K562 (cell line): ENCODE measurements around the gene PPP2R3B. TPM values are rescaled to one million over a fixed set of nuclear protein-coding genes. Genes with fewer than 3 reads are reported as not detected.

ENCODE experiments used
- CAMTA2 ChIP-seq: fragments of 250-450 bp; sonication (Bioruptor Pico); conservative IDR thresholded peaks from 2 replicates; pipeline ENCODE4 v1.5.1; 2022
- CBX1 ChIP-seq: sonication (generic); IDR thresholded peaks from 2 replicates; pipeline ENCODE4 v1.6.1; 2016; ENCODE audit warnings: antibody characterized with exemption, low read depth, mild to moderate bottlenecking
- CHD2 ChIP-seq: IDR thresholded peaks from 2 replicates; pipeline ENCODE4 v1.6.1; 2011; ENCODE audit warnings: low read depth, low read length
- DACH1 ChIP-seq: fragments of 450-650 bp; IDR thresholded peaks from 2 replicates; pipeline ENCODE4 v1.6.1; 2018; ENCODE audit not compliant: partially characterized antibody
- ELK1 ChIP-seq: sonication (generic); formaldehyde crosslinking; IDR thresholded peaks from 2 replicates; pipeline ENCODE4 v1.8.1; 2022; ENCODE audit warnings: missing genetic modification reagents
- GATA2 ChIP-seq: sonication (generic); formaldehyde crosslinking; IDR thresholded peaks from 2 replicates; pipeline ENCODE4 v1.4.0; 2020; ENCODE audit warnings: mild to moderate bottlenecking, missing genetic modification reagents
- HDAC6 ChIP-seq: IDR thresholded peaks from 2 replicates; pipeline ENCODE4 v1.6.1; 2012; ENCODE audit warnings: low read depth, mild to moderate bottlenecking, control low read depth, inconsistent platforms, low read length, moderate library complexity
- NR2C2 ChIP-seq, 2 experiments: fragments of 200-800 bp in 1 of 2; sonication (Bioruptor generic) in 1 of 2; sonication (generic) in 1 of 2; formaldehyde crosslinking in 1 of 2; IDR thresholded peaks; 2 replicates each; pipeline versions ENCODE4 v1.6.1 to v1.8.0; 2016 to 2022; ENCODE audit warnings: mild to moderate bottlenecking in 1 of 2, missing compliant biosample characterization in 1 of 2, missing genetic modification characterization in 1 of 2, missing genetic modification reagents in 1 of 2
- POLR2A ChIP-seq: fragments of 450-650 bp; conservative IDR thresholded peaks from 2 replicates; pipeline ENCODE4 v1.6.1; 2016
- SMAD4 ChIP-seq: fragments of 250-450 bp; sonication (Bioruptor Pico); conservative IDR thresholded peaks from 2 replicates; pipeline ENCODE4 v1.8.0; 2021; ENCODE audit warnings: inconsistent platforms, mild to moderate bottlenecking, moderate library complexity
- TAF9B ChIP-seq: fragments of 450-650 bp; IDR thresholded peaks from 2 replicates; pipeline ENCODE4 v1.6.1; 2018; ENCODE audit warnings: mild to moderate bottlenecking; ENCODE audit not compliant: partially characterized antibody
- TBP ChIP-seq: optimal IDR thresholded peaks from 2 replicates; pipeline ENCODE3; 2011; ENCODE audit warnings: low read depth, low read length, improper control_type of control experiment
- ZNF232 ChIP-seq: sonication (generic); formaldehyde crosslinking; IDR thresholded peaks from 2 replicates; pipeline ENCODE4 v1.8.0; 2022; ENCODE audit warnings: mild to moderate bottlenecking, missing genetic modification reagents
- ZNF398 ChIP-seq: fragments of 250-450 bp; sonication (Bioruptor Pico); IDR thresholded peaks from 2 replicates; pipeline ENCODE4 v1.8.0; 2021; ENCODE audit warnings: moderate library complexity, mild to moderate bottlenecking, inconsistent platforms
- polyA plus RNA-seq, 8 experiments: library from polyadenylated mRNA; depleted of rRNA in 4 of 8; stranded (reverse) in 5 of 8; unstranded in 3 of 8; fragments of >200 nt; fragmentation: Nextera tagmentation in 2 of 8; fragmentation: Illumina TruSeq in 1 of 8; extraction: Ambion mirVana in 2 of 8; extraction: Trizol in 1 of 8; gene quantifications; 2 replicates each; pipeline versions ENCODE4 v1.2.1 to v1.2.3, GENCODE V29; 2011 to 2014; ENCODE audit warnings: inconsistent platforms in 1 of 8, missing spikeins in 1 of 8
- total RNA-seq, 7 experiments: library from RNA; depleted of rRNA in 6 of 7; stranded (reverse); fragments of >200 nt in 6 of 7; fragmentation: Illumina TruSeq in 2 of 7; extraction: Trizol in 2 of 7; gene quantifications; 2 replicates each; pipeline versions ENCODE4 v1.2.1 to v1.2.3, GENCODE V29; 2011 to 2021; ENCODE audit warnings: low replicate concordance in 1 of 7
- TF ChIP-seq, protein P1 (sequence below): fragments of 250-450 bp; sonication (Bioruptor Pico); IDR thresholded peaks from 2 replicates; pipeline ENCODE4 v1.8.0; 2022; ENCODE audit warnings: moderate library complexity, mild to moderate bottlenecking, inconsistent platforms
- TF ChIP-seq, protein P2 (sequence below): sonication (generic); formaldehyde crosslinking; IDR thresholded peaks from 2 replicates; pipeline ENCODE4 v1.8.0; 2023; ENCODE audit warnings: mild to moderate bottlenecking, missing genetic modification reagents
- TF ChIP-seq, protein P3 (sequence below): fragments of 450-650 bp; formaldehyde crosslinking; IDR thresholded peaks from 2 replicates; pipeline ENCODE4 v1.4.0; 2020; ENCODE audit warnings: mild to moderate bottlenecking, moderate library complexity

The PPP2R3B gene
- total and polyA plus RNA-seq, 9 of the 15 experiments (the other 6 are each of a cell fraction or from before 2014, with no cell fraction given): 0.04 to 18.2 (median 8.2) TPM; not detected in 1

DNA sequence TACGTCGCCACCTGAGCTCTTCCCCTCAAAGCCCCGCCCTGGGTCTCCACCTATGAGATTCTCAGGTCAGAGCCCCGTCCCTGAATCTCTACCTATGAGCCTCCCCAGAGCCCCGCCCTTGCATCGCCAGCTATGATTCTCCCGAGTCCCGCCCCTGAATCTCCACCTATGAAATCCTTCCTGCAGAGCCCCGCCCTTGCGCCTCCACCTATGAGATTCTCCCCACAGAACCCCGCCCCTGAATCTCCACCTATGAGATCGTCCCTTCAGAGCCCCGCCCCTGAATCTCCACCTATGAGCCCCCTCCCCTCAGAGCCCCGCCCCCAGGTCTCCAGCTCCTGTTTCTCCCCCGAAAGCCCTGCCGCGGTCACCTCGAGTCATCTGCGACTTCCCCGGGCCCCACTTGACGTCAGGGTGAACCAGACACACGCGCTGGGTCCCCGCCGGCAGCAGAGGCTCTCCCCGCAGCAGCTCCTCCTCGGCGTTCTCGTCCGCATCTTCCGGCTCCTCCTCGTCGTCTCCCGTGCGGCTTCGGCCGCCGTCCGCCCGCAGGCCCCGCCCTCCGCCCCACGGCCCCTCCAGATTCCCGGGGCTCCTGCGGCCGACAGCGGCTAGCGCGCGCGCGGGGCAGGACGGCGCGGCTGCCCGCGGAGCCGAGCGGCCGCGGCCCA, 68.5 kb downstream of the PPP2R3B start (continued):
- TF ChIP-seq, protein P1, sequence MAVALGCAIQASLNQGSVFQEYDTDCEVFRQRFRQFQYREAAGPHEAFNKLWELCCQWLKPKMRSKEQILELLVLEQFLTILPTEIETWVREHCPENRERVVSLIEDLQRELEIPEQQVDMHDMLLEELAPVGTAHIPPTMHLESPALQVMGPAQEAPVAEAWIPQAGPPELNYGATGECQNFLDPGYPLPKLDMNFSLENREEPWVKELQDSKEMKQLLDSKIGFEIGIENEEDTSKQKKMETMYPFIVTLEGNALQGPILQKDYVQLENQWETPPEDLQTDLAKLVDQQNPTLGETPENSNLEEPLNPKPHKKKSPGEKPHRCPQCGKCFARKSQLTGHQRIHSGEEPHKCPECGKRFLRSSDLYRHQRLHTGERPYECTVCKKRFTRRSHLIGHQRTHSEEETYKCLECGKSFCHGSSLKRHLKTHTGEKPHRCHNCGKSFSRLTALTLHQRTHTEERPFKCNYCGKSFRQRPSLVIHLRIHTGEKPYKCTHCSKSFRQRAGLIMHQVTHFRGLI (CRISPR knock-in tag): no peak
- TF ChIP-seq HDAC6: no peak
- TF ChIP-seq NR2C2 (CRISPR knock-in tag; IDR thresholded peaks at IDR 0.05): no peak
- no peak for TF ChIP-seq NR2C2 (tag; IDR thresholded peaks at IDR 0.05)
- no peak for TF ChIP-seq DACH1
- TF ChIP-seq, protein P2, sequence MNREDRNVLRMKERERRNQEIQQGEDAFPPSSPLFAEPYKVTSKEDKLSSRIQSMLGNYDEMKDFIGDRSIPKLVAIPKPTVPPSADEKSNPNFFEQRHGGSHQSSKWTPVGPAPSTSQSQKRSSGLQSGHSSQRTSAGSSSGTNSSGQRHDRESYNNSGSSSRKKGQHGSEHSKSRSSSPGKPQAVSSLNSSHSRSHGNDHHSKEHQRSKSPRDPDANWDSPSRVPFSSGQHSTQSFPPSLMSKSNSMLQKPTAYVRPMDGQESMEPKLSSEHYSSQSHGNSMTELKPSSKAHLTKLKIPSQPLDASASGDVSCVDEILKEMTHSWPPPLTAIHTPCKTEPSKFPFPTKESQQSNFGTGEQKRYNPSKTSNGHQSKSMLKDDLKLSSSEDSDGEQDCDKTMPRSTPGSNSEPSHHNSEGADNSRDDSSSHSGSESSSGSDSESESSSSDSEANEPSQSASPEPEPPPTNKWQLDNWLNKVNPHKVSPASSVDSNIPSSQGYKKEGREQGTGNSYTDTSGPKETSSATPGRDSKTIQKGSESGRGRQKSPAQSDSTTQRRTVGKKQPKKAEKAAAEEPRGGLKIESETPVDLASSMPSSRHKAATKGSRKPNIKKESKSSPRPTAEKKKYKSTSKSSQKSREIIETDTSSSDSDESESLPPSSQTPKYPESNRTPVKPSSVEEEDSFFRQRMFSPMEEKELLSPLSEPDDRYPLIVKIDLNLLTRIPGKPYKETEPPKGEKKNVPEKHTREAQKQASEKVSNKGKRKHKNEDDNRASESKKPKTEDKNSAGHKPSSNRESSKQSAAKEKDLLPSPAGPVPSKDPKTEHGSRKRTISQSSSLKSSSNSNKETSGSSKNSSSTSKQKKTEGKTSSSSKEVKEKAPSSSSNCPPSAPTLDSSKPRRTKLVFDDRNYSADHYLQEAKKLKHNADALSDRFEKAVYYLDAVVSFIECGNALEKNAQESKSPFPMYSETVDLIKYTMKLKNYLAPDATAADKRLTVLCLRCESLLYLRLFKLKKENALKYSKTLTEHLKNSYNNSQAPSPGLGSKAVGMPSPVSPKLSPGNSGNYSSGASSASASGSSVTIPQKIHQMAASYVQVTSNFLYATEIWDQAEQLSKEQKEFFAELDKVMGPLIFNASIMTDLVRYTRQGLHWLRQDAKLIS (CRISPR knock-in tag): 0 out of 2 replicates have a peak, but pooled peaks have one; percentile 37
- no peak for TF ChIP-seq TAF9B
- no peak for TF ChIP-seq CAMTA2 (CRISPR knock-in tag)
- peak; percentile 61; the same call in 1 of the 2 replicates for TF ChIP-seq CHD2
- TF ChIP-seq SMAD4 (CRISPR knock-in tag): 0 out of 2 replicates have a peak, but pooled peaks have one; percentile 34
- no peak for TF ChIP-seq ZNF232
- TF ChIP-seq GATA2 (CRISPR knock-in tag): no peak
- no peak for TF ChIP-seq ELK1
- no peak for TF ChIP-seq ZNF398 (CRISPR knock-in tag)
- peak; percentile 83 for TF ChIP-seq POLR2A
- peak; percentile 54 for TF ChIP-seq TBP
- TF ChIP-seq, protein P3, sequence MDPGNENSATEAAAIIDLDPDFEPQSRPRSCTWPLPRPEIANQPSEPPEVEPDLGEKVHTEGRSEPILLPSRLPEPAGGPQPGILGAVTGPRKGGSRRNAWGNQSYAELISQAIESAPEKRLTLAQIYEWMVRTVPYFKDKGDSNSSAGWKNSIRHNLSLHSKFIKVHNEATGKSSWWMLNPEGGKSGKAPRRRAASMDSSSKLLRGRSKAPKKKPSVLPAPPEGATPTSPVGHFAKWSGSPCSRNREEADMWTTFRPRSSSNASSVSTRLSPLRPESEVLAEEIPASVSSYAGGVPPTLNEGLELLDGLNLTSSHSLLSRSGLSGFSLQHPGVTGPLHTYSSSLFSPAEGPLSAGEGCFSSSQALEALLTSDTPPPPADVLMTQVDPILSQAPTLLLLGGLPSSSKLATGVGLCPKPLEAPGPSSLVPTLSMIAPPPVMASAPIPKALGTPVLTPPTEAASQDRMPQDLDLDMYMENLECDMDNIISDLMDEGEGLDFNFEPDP: no peak
- no peak for TF ChIP-seq CBX1
